Measurements from ENCODE around the gene CEBPE.

DNA sequence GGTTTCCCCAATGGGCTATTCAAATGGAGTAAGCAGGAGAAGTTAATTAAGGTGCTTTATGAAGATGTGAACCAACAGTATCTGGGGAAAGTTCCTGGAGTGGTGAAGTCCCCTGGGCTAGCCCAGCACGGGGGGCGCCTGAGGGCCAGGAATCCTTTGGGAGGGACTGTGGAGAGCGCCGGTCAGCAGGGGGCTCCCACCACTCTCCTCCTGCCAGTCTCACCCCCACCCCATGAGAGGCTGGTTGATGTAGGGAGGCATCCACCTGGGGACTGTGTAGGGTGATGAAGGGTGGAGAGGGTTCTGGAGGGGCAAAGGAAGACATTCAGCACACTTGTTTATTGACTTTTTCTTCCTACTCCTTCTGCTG is 4.4 kb downstream of the CEBPE start:
- TF ChIP-seq, protein P1, sequence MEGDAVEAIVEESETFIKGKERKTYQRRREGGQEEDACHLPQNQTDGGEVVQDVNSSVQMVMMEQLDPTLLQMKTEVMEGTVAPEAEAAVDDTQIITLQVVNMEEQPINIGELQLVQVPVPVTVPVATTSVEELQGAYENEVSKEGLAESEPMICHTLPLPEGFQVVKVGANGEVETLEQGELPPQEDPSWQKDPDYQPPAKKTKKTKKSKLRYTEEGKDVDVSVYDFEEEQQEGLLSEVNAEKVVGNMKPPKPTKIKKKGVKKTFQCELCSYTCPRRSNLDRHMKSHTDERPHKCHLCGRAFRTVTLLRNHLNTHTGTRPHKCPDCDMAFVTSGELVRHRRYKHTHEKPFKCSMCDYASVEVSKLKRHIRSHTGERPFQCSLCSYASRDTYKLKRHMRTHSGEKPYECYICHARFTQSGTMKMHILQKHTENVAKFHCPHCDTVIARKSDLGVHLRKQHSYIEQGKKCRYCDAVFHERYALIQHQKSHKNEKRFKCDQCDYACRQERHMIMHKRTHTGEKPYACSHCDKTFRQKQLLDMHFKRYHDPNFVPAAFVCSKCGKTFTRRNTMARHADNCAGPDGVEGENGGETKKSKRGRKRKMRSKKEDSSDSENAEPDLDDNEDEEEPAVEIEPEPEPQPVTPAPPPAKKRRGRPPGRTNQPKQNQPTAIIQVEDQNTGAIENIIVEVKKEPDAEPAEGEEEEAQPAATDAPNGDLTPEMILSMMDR (IDR thresholded peaks at IDR 0.05), result no peak
- no peak for TF ChIP-seq POLR2A (IDR thresholded peaks at IDR 0.05)
